Liver (tissue), 9 donors: ENCODE data around the gene ANKRD44. TPM values are rescaled to one million over a fixed set of nuclear protein-coding genes. Genes with fewer than 3 reads are reported as not detected.

Experiments used
- DNase-seq: peaks from one replicate; pipeline ENCODE4 v3.0.0-alpha.2; 2017; ENCODE audit warnings: low spot score
- H3K27ac ChIP-seq, 2 donors: one replicate each; pipeline ENCODE4 v1.7.0; 2013; ENCODE audit warnings: inconsistent platforms in 2 of 2, low read length in 2 of 2, control low read depth in 1 of 2, low read depth in 1 of 2, mild to moderate bottlenecking in 1 of 2
- H3K27me3 ChIP-seq, 4 donors: one replicate each; pipeline versions ENCODE4 v1.6.1 to v1.7.0; 2013; ENCODE audit warnings: low read length in 3 of 4, inconsistent platforms in 1 of 4, mild to moderate bottlenecking in 1 of 4, moderate library complexity in 1 of 4; ENCODE audit not compliant: control insufficient read depth in 4 of 4, insufficient read depth in 4 of 4
- H3K36me3 ChIP-seq, 4 donors: one replicate each; pipeline versions ENCODE4 v1.6.1 to v1.7.0; 2013; ENCODE audit warnings: low read length in 3 of 4, mild to moderate bottlenecking in 3 of 4, low read depth in 1 of 4, moderate library complexity in 1 of 4; ENCODE audit not compliant: control insufficient read depth in 4 of 4, insufficient read depth in 3 of 4
- H3K4me1 ChIP-seq, 4 donors: one replicate each; pipeline versions ENCODE4 v1.6.1 to v1.7.0; 2013; ENCODE audit warnings: low read length in 3 of 4, mild to moderate bottlenecking in 3 of 4, moderate library complexity in 1 of 4; ENCODE audit not compliant: control insufficient read depth in 4 of 4, insufficient read depth in 4 of 4
- H3K4me3 ChIP-seq, 3 donors: one replicate each; pipeline versions ENCODE4 v1.6.1 to v1.7.0; 2013; ENCODE audit warnings: low read length in 3 of 3, control low read depth in 1 of 3, low read depth in 1 of 3, mild to moderate bottlenecking in 1 of 3
- H3K9ac ChIP-seq, 2 donors: one replicate each; pipeline ENCODE4 v1.7.0; 2013; ENCODE audit warnings: low read length in 2 of 2, mild to moderate bottlenecking in 2 of 2, moderate library complexity in 2 of 2, control low read depth in 1 of 2, low read depth in 1 of 2
- H3K9me3 ChIP-seq, 4 donors: one replicate each; pipeline versions ENCODE4 v1.6.1 to v1.7.0; 2013; ENCODE audit warnings: low read length in 3 of 4; ENCODE audit not compliant: control insufficient read depth in 4 of 4
- EGR1 ChIP-seq, 2 donors: IDR thresholded peaks; 2 replicates each; pipeline ENCODE4 v1.6.1; 2016 to 2018; ENCODE audit warnings: antibody characterized with exemption in 2 of 2, low read depth in 2 of 2
- FOXA1 ChIP-seq: IDR thresholded peaks from 2 replicates; pipeline ENCODE4 v1.6.1; 2016; ENCODE audit warnings: antibody characterized with exemption
- FOXA2 ChIP-seq: IDR thresholded peaks from 2 replicates; pipeline ENCODE4 v1.6.1; 2016; ENCODE audit warnings: antibody characterized with exemption
- HNF4A ChIP-seq, 2 donors: conservative IDR thresholded peaks; 2 replicates each; pipeline ENCODE4 v1.6.1; 2016; ENCODE audit warnings: antibody characterized with exemption in 2 of 2, mild to moderate bottlenecking in 2 of 2
- HNF4G ChIP-seq: IDR thresholded peaks from 2 replicates; pipeline ENCODE4 v1.6.1; 2016; ENCODE audit warnings: antibody characterized with exemption
- JUND ChIP-seq, 2 donors: IDR thresholded peaks; 2 replicates each; pipeline ENCODE4 v1.6.1; 2016; ENCODE audit warnings: antibody characterized with exemption in 2 of 2
- RAD21 ChIP-seq, 2 donors: IDR thresholded peaks; 2 replicates each; pipeline ENCODE4 v1.6.1; 2016; ENCODE audit warnings: antibody characterized with exemption in 2 of 2, mild to moderate bottlenecking in 2 of 2
- RXRA ChIP-seq, 2 donors: IDR thresholded peaks; 2 replicates each; pipeline ENCODE4 v1.6.1; 2017 to 2018; ENCODE audit warnings: antibody characterized with exemption in 2 of 2, mild to moderate bottlenecking in 1 of 2
- SP1 ChIP-seq: IDR thresholded peaks from 2 replicates; pipeline ENCODE4 v1.6.1; 2018; ENCODE audit warnings: antibody characterized with exemption, mild to moderate bottlenecking
- TAF1 ChIP-seq: conservative IDR thresholded peaks from 2 replicates; pipeline ENCODE4 v1.6.1; 2016; ENCODE audit warnings: antibody characterized with exemption, mild to moderate bottlenecking
- YY1 ChIP-seq: IDR thresholded peaks from 2 replicates; pipeline ENCODE4 v1.6.1; 2016; ENCODE audit warnings: antibody characterized with exemption, mild to moderate bottlenecking
- WGBS: extraction: QIAGEN DNeasy Blood & Tissue Kit; methylation state at CpG from one replicate; pipeline ENCODE4 v1.1.7; 2013; 5-methylcytosine and 5-hydroxymethylcytosine counted together
- polyA plus RNA-seq, 2 donors: library from polyadenylated mRNA; stranded (reverse) in 1 of 2; unstranded in 1 of 2; fragments of 200-250 nt in 1 of 2; fragments of >200 nt in 1 of 2; fragmentation: Nextera tagmentation in 1 of 2; extraction: Ambion mirVana in 1 of 2; gene quantifications; one replicate each; pipeline versions ENCODE4 v1.2.1 to v1.2.3, GENCODE V29; 2013 to 2015
- total RNA-seq, 2 donors: library from RNA; depleted of rRNA; stranded (reverse); fragments of >200 nt; gene quantifications; one replicate each; pipeline ENCODE4 v1.2.3, GENCODE V29; 2014
- TF ChIP-seq, protein P1 (sequence below): fragments of 150-350 bp; IDR thresholded peaks from 2 replicates; pipeline ENCODE4 v1.5.1; 2017; ENCODE audit warnings: improper control_type of control experiment, low read depth, low read length; ENCODE audit not compliant: missing input control
- TF ChIP-seq, protein P2 (sequence below): IDR thresholded peaks from 2 replicates; pipeline ENCODE4 v1.6.1; 2016; ENCODE audit warnings: antibody characterized with exemption
- TF ChIP-seq, protein P3 (sequence below): IDR thresholded peaks from 2 replicates; pipeline ENCODE4 v1.6.1; 2016; ENCODE audit warnings: antibody characterized with exemption
- TF ChIP-seq, protein P4 (sequence below): IDR thresholded peaks from 2 replicates; pipeline ENCODE4 v1.6.1; 2016; ENCODE audit warnings: antibody characterized with exemption, mild to moderate bottlenecking
- TF ChIP-seq, protein P5 (sequence below): IDR thresholded peaks from 2 replicates; pipeline ENCODE4 v1.6.1; 2016; ENCODE audit warnings: antibody characterized with exemption
- donor health status: healthy.
- donor health status: healthy.
- donor health status: healthy.
- donor health status: healthy.
- donor health status: healthy.

ANKRD44 gene
- total and polyA plus RNA-seq, 4 donors, result 3.8 to 18.2 (median 6.8) TPM

DNA sequence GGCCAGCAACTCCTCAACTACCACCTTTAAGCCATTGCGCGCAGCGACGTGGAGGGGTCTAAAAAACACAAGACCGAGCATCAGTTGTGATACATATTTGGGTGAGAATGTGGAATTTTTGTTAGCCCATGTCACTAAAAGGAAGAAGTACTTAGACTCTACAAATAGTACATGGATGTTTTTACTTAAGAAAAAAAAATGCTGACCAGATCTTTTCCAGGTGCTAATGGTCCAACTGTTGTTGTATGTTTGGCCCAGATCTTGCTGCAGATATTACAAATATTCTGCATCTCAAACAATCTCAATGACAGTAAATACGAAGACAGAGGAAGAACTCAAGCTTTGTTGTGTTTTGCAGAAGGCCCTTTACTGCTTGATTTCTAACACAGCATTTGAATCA lies 317.0 kb downstream of the ANKRD44 start:
- H3K36me3 ChIP-seq, result peaks cover 3 to 7% (median 6%) of the 10 kb centered on the region in 4 donors
- no peaks in the 10 kb centered on the region for H3K4me1 ChIP-seq
- no peak overlapping the region for H3K4me3 ChIP-seq
- WGBS, result 97% methylated on average over 6 of the region's 6 CpGs
- DNase-seq, result no peak
- H3K27ac ChIP-seq, result no peak overlapping the region
- H3K27me3 ChIP-seq, result no peaks in the 10 kb centered on the region
- TF ChIP-seq, protein P1, sequence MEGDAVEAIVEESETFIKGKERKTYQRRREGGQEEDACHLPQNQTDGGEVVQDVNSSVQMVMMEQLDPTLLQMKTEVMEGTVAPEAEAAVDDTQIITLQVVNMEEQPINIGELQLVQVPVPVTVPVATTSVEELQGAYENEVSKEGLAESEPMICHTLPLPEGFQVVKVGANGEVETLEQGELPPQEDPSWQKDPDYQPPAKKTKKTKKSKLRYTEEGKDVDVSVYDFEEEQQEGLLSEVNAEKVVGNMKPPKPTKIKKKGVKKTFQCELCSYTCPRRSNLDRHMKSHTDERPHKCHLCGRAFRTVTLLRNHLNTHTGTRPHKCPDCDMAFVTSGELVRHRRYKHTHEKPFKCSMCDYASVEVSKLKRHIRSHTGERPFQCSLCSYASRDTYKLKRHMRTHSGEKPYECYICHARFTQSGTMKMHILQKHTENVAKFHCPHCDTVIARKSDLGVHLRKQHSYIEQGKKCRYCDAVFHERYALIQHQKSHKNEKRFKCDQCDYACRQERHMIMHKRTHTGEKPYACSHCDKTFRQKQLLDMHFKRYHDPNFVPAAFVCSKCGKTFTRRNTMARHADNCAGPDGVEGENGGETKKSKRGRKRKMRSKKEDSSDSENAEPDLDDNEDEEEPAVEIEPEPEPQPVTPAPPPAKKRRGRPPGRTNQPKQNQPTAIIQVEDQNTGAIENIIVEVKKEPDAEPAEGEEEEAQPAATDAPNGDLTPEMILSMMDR, result no peak
- no peak for TF ChIP-seq SP1
- no peak for TF ChIP-seq RAD21 (IDR thresholded peaks at IDR 0.05)
- no peak overlapping the region for H3K9ac ChIP-seq
- no peaks in the 10 kb centered on the region for H3K9me3 ChIP-seq

DNA sequence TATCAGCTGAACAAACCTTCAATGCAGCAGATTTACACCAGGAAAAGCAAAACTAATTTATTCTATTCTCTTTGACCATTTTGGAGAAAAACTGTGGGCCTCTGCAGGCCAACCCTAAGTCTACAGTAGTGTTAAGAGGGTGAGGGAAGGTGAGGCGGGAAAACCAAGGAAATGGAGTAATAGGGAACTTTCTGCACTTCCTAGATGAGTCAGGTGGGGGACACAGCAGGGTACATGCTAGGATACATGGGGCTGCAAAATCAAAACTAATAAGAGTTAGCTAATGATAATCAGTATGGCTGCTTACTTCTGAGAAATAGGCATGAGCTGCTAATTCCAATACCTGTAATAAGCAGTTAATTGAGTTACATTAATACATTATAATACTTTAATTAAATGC lies 318.1 kb downstream of the ANKRD44 start:
- Histone ChIP-seq H3K4me1 (no peaks in the 10 kb centered on the region), H3K9me3 (no peaks in the 10 kb centered on the region), H3K27ac (no peak overlapping the region), H3K27me3 (no peaks in the 10 kb centered on the region), H3K9ac (no peak overlapping the region), H3K4me3 (no peak overlapping the region), H3K36me3 (peaks cover 2 to 3% (median 3%) of the 10 kb centered on the region in 4 donors)
- 97% methylated on average over 1 of the region's 1 CpG for WGBS
- no peak for TF ChIP-seq FOXA1
- TF ChIP-seq EGR1 (IDR thresholded peaks at IDR 0.05; ENCODE audit: low read depth in 2 of 2), result no peak
- no peak for TF ChIP-seq JUND (IDR thresholded peaks at IDR 0.05)
- no peak for TF ChIP-seq HNF4G
- TF ChIP-seq, protein P2, sequence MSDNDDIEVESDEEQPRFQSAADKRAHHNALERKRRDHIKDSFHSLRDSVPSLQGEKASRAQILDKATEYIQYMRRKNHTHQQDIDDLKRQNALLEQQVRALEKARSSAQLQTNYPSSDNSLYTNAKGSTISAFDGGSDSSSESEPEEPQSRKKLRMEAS, result no peak
- no peak for TF ChIP-seq TAF1
- DNase-seq, result no peak

DNA sequence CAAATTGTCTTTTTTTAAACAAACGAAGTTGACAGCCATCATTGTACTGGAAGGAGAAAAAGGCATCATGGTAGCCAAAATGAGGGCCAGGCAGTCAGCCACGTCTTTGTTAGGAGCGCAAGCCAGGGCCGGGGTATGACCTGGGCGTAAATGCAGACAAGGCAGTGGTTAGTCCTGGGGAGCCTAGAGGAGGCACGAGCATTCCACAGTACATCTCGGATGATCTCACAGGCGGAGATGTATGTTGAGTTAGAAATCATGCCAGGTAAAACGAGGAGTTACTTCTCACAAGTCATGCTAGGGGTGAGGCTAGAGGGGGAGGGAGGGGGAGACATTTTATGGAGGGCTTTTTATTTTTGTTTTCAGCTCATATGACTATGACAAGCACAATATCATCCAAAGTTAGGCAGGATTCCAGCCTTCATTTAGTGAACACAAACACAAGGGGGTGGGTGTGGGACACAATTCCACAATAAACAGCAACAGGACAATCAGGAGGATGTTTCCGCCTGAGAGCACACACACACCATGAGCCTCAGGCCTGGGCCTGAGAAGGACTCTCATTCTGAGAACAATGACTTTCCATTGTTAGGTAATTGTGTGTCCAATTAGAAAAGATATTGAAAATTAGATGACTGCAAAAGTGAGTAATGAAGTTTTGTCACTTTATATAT lies 319.7 kb downstream of the ANKRD44 start:
- no peaks in the 10 kb centered on the region for H3K4me1 ChIP-seq
- no peaks in the 10 kb centered on the region for H3K27me3 ChIP-seq
- no peak overlapping the region for H3K27ac ChIP-seq
- H3K9me3 ChIP-seq, result no peaks in the 10 kb centered on the region
- H3K4me3 ChIP-seq, result no peak overlapping the region
- TF ChIP-seq FOXA2 (no peak), JUND (IDR thresholded peaks at IDR 0.05) (no peak), TAF1 (no peak), FOXA1 (no peak), YY1 (no peak), EGR1 (IDR thresholded peaks at IDR 0.05; ENCODE audit: low read depth in 2 of 2) (no peak), HNF4A (conservative IDR thresholded peaks at IDR 0.05) (no peak), RXRA (IDR thresholded peaks at IDR 0.05) (no peak), SP1 (no peak), HNF4G (no peak)
- TF ChIP-seq, protein P1, result no peak
- TF ChIP-seq, protein P3, sequence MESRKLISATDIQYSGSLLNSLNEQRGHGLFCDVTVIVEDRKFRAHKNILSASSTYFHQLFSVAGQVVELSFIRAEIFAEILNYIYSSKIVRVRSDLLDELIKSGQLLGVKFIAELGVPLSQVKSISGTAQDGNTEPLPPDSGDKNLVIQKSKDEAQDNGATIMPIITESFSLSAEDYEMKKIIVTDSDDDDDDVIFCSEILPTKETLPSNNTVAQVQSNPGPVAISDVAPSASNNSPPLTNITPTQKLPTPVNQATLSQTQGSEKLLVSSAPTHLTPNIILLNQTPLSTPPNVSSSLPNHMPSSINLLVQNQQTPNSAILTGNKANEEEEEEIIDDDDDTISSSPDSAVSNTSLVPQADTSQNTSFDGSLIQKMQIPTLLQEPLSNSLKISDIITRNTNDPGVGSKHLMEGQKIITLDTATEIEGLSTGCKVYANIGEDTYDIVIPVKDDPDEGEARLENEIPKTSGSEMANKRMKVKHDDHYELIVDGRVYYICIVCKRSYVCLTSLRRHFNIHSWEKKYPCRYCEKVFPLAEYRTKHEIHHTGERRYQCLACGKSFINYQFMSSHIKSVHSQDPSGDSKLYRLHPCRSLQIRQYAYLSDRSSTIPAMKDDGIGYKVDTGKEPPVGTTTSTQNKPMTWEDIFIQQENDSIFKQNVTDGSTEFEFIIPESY, result no peak
- TF ChIP-seq, protein P4, sequence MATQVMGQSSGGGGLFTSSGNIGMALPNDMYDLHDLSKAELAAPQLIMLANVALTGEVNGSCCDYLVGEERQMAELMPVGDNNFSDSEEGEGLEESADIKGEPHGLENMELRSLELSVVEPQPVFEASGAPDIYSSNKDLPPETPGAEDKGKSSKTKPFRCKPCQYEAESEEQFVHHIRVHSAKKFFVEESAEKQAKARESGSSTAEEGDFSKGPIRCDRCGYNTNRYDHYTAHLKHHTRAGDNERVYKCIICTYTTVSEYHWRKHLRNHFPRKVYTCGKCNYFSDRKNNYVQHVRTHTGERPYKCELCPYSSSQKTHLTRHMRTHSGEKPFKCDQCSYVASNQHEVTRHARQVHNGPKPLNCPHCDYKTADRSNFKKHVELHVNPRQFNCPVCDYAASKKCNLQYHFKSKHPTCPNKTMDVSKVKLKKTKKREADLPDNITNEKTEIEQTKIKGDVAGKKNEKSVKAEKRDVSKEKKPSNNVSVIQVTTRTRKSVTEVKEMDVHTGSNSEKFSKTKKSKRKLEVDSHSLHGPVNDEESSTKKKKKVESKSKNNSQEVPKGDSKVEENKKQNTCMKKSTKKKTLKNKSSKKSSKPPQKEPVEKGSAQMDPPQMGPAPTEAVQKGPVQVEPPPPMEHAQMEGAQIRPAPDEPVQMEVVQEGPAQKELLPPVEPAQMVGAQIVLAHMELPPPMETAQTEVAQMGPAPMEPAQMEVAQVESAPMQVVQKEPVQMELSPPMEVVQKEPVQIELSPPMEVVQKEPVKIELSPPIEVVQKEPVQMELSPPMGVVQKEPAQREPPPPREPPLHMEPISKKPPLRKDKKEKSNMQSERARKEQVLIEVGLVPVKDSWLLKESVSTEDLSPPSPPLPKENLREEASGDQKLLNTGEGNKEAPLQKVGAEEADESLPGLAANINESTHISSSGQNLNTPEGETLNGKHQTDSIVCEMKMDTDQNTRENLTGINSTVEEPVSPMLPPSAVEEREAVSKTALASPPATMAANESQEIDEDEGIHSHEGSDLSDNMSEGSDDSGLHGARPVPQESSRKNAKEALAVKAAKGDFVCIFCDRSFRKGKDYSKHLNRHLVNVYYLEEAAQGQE, result no peak
- TF ChIP-seq, protein P2, result no peak
- TF ChIP-seq, protein P5, sequence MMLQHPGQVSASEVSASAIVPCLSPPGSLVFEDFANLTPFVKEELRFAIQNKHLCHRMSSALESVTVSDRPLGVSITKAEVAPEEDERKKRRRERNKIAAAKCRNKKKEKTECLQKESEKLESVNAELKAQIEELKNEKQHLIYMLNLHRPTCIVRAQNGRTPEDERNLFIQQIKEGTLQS, result no peak
- 95% methylated on average over 10 of the region's 10 CpGs for WGBS
- DNase-seq, result no peak
- H3K9ac ChIP-seq, result no peak overlapping the region
- H3K36me3 ChIP-seq, result peaks cover 0 to 3% (median 3%) of the 10 kb centered on the region in 4 donors
